ENCODE results near the gene THBS4. TPM values are rescaled to one million over a fixed set of nuclear protein-coding genes. Genes with fewer than 3 reads are reported as not detected.

Gene THBS4
- total RNA-seq, result 10 to 100 TPM; 58.2 to 80.2 TPM
- long read RNA-seq, donor 1, transcript THBS4-201 (22 exons, 3,222 nt), result major isoform, 25 of 45 reads
- long read RNA-seq, donor 1, partial matches to known transcripts, result 18 of 45 reads
- long read RNA-seq, donor 1, other reads (novel, unspliced or antisense), result 2 of 45 reads
- long read RNA-seq, donor 2, partial matches to known transcripts, result 13 of 18 reads
- long read RNA-seq, donor 2, other reads (novel, unspliced or antisense), result 2 of 18 reads

DNA sequence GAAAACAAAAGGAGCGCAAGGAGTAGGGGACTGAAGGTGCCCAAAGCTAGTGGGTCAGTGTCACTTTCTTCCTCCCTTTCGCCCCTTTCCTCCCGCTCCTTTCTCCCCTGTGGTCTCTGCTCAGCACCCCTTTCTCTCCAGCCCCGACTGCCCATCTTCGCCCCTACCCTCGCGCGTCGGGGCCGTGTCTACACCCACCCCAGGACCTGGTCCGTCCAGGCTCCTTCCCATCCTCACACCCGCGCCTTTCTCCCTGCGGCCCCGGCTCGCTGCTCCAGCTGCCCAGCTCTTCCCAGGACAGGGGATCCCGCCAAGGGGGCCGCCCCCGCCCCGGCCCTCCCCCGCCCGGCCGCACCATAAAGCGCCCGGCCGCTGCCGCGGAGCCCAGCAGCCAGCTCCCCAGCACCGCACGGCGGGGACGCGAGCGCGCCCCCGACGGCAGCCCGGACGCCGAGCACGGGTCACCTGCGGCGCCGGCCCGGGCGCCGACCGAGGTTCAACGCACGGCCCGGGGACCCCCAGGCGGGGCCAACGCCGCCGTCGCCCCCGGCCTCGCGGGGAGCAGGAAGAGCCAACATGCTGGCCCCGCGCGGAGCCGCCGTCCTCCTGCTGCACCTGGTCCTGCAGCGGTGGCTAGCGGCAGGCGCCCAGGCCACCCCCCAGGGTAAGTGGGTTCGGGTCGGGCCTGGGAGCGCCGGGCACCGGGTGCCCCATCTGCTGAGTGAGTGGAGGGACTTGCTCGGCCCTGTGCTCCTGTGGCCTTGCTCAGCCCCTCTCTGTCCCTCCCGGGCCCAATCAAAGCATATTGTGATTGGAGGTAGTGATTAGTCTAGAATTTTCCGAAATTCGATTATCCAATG lies at the start of gene THBS4:
TSS of gene THBS4 (plus strand) at position 387 of the 860 bp plus-strand sequence. CDS start at position 577, 190 bp downstream.
- intact Hi-C loops (cut with DNase I), result loop anchor here in 1 of 2 donors (5.0 kb wide), 1 partner anchor 927 kb away; the partner anchor contains the start of gene RASGRF2
- DNase-seq (ENCODE audit: low spot score), result no peak

DNA sequence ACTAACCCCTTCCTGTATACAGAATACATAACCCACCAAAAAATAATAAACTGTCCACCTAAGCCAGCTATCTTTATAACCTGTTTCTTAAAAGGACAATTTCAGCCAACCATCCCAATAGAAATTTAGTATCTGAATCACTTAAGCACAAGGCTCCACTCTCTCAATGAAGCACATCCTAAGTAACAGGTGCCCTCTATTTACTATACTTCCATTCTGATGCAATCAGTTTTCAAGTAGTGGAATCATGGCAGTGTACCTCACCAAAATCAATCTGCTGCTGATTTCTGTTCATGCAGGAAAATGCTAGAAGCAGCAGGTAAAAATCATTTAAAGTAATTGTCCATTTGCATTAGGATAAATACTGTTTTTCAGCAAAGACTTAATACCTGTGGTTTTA lies 48.9 kb upstream of the THBS4 start:
- no peak for DNase-seq (ENCODE audit: low spot score)
- intact Hi-C loops (cut with DNase I), result no loop called here

DNA sequence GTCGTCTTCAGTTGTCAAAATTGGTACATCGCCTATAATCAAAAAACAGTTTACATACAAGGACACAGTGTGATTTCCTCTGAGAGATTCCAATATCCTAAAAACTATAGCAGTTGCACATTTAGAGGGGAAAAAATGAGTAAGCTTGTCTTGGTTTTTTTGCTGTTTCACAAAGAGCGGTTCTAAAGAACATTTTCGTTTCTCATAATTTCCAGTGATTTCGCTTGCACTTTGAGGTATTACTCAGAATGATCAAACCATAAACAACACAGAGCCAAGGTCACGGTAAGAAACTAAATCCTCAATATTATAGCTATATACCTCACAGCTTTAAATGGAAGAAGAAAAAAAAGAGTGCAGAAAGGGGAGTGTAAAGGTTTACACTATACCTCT lies 44.9 kb upstream of the THBS4 start:
- intact Hi-C loops (cut with DNase I), result no loop called here
- no peak for DNase-seq (ENCODE audit: low spot score)

DNA sequence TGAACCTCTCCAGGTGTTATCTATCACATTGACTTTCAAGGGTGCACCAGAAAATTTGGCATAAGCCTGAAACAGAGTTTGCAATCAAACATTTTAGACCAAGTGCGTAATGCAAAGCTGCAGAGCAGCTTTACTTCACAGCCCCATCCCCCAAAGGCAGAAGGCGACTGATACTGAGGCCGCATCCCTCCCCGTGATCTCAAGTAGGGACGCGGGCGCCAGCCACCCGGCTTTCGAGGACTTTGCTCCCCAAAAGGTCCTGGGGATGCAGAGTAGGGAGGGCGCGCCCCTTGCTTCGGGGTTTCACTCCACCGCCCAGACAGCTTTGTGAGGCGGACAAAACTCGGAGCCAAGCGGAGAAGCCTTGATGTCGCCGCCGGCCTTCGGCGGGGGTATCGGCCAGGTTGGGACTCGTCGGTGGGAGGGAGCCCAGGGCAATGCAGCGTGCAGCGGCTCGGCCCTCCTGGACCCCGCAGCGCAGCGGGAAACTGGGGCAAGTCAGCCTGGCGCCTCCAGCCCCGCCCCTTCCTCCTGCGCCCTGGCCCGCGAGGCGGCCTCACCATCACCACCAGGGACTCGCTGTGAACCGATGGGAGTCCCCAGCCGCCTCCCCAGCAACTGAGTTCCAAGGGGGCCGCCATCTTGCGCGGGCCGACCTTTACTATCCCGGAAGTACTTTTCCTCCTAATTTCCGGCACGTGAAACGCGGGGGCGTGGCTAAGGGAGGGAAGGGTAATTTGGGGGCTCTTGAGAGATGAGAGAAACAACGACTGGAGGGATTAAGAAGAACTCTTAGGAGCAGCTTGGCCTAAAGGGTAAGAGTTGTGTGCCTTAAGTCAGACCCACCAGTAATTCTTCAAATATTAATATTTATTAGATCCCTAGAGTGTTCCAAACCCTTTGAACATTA lies 44.3 kb upstream of the THBS4 start, which contains the start of gene MTX3:
TSS of gene MTX3 (minus strand) at position 665 of the 910 bp plus-strand sequence. CDS start at position 641, 24 bp downstream.
- peak; percentile 96 for DNase-seq (ENCODE audit: low spot score)
- intact Hi-C loops (cut with DNase I), result no loop called here

DNA sequence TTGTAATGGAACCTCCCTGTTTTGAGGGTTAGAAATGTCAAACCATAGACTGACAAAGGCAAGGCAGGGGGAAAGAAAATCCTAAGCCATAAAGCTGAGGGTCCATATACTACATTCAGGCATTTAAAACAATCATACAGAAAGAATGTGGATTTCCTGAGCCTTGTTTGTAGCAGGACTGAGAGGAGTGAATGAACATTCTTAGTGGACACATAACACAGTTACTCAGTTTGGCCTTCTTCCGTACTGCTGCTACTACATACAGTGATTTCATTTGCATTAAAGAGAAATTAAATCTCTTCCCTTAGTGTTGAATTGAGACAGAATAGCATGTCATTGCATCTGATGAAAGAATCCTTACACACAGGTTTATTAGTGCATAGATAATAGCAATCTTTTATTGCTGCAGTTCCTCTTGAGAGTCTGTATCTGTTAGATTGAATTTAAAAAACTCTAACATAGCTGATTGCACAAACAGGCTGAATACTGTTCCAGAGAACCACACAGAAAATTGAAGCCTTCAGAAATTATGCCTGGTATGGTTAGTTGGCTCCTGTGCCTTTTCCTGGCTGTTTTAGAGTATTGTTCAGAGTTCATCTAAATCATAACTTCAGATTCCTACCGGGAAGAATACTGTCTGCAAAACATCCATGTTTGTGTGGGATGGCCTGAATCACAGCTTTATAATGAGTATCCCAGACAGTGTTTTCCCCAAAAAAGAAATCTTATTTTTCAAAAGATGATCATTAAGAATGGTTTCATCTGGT lies 42.1 kb upstream of the THBS4 start:
- no peak for DNase-seq (ENCODE audit: low spot score)
- intact Hi-C loops (cut with DNase I), result no loop called here

DNA sequence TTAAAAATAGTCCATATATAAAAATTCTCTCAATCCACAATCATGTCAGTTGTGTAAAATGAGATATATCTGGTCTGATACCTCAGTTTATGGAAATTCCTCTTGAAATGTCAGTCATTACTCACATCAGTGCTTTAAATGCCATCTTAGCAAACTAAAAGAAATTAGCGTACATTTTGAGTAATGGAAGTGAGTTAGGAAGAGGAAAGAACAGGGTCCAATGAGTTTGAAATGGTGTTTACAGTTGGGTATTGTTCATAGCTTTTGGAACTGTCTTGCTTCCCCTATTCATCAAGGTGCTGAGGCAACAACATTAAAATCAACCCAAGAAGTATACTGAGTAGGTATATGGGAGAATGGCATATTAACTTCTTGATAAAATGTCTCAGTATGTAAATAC lies 35.4 kb upstream of the THBS4 start:
- no peak for DNase-seq (ENCODE audit: low spot score)
- intact Hi-C loops (cut with DNase I), result loop anchor here in 1 of 2 donors (2.0 kb wide), 1 partner anchor 49 kb away; no protein-coding TSS in a partner anchor

DNA sequence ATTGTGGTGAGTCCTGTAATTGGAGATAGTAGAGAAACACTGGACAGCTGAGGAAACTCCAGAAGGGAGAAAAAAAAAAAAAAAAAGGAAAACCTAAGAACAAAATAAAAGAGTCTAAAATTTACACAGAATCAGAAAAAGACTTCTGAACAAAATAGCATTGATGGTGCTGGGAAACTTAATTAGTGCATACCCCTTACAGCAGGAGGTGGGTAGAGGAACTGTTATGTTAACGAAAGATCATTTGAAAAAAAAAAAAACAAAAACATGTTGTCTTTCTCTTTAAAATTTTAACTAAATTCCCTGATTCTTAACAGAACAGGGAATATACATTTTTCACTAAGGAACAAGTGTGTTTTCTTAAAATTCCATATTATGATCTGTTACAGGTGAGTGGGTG lies 32.5 kb upstream of the THBS4 start:
- DNase-seq (ENCODE audit: low spot score), result no peak
- intact Hi-C loops (cut with DNase I), result no loop called here

DNA sequence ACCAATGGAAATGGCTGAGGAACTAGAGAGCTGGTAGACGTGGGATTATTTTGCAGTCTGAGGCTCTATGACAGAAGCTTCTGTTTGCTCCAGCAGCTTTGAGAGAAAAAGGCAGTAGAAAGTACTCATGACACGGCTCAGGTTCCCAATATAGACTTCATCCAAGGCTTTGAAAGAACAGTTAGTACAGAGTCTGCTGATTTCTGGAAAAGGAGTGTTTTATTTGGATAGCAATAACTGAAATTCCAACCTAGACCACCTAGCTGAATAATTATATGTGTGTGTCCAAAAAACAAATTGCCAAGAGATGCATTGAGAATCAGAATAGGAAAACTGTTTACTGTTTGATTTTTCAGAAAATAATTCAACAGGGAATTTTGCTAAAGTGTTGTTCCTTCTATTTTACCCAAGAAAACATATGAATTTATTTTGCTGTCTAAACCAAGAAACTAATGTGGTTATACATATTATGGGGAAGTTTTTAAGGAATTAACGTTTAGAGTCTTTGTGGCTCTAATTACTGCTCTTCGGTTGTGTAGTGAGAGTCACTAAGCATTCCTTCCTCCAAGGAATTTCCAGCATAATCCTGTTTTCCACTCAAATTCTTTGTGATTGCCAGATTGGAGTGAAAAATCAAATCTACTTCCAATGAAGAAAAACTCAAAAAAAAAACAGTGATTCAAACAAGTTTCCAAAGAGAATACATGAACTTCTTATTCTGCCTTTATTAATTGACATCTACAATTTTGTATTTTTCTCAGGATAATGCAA lies 26.0 kb upstream of the THBS4 start:
- no peak for DNase-seq (ENCODE audit: low spot score)
- intact Hi-C loops (cut with DNase I), result no loop called here

DNA sequence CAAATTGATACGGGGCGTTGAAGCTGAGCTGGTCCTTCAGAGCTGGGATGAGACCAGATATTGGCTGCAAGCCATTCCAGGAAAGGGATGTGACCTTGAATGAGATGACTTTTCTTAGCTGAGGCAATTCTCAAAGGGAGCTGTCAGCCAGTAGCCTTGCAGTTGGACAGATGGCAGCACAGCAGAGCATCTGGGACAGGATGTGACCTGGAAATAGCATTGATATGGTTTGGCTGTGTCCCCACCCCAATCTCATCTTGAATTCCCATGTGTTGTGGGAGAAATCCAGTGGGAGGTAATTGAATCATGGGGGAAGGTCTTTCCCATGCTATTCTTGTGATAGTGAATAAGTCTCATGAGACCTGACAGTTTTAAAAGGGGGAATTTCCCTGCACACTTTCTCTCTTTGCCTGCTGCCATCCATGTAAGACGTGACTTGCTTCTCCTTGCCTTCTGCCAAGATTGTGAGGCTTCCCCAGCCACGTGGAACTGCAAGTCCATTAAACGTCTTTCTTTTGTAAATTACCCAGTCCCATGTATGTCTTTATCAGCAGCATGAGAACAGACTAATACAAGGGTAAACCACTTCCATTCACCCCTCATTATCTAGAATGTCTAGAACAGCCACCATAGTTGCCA lies 24.3 kb upstream of the THBS4 start:
- intact Hi-C loops (cut with DNase I), result no loop called here

DNA sequence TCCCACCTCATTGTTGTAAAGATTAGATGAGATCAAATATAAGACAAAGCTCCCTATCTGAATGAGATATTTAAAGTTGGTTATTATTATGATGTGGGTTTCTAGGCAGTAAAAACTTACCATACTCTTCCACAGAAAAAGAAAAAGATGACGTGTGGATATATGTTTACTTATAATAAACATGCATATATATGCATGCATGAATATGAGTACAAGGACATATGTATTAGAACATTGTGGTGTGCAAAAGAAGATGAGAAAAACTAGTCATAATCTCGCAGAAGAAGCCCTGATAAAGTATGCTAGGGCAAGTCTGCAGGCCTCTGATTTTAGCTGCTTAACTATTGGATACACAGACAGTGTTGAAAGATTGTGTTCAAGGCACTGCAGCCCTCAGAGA lies 10.1 kb upstream of the THBS4 start:
- DNase-seq (ENCODE audit: low spot score), result no peak
- intact Hi-C loops (cut with DNase I), result no loop called here

More for the DNA sequence above, 24.3 kb upstream of the THBS4 start:
- no peak for DNase-seq (ENCODE audit: low spot score)

DNA sequence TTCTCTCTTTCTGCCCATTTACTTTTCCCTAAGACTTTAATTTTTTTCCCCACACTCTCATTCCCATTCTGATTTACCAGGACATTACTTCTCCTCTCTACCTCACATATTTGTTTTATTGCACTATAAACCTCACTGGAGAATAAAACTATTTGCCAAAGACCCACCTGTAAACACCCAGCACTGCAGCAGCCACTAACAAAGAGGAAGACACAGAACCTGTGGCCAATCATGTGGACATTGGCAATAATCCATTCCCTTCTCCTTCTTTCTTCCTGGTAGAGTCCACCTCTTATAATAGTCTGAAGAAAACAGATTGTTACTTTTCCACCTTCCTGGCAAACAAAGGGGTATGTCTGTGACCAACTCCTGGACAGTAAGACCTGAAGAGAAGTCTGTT lies 8.3 kb upstream of the THBS4 start:
- intact Hi-C loops (cut with DNase I), result no loop called here
- no peak for DNase-seq (ENCODE audit: low spot score)

DNA sequence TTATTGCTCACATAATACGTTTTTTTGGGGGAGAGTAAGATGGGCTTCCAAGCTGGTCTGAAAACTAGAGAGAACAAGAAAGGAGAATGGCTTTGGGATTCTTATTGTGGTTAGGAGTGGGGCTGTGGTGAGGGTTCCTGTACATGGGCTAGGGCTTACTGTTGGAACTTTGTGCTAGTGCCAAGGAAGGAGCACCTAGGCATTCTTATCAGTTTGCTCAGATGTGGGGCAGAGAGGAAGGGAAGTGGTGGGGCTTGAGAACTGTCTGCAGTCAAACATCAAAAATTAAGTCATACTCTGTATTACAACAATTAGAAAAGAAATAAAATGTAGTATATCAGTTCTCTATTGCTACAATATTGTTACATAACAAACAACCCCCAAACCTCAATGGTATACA lies 4.0 kb upstream of the THBS4 start:
- intact Hi-C loops (cut with DNase I), result no loop called here
- DNase-seq (ENCODE audit: low spot score), result no peak

DNA sequence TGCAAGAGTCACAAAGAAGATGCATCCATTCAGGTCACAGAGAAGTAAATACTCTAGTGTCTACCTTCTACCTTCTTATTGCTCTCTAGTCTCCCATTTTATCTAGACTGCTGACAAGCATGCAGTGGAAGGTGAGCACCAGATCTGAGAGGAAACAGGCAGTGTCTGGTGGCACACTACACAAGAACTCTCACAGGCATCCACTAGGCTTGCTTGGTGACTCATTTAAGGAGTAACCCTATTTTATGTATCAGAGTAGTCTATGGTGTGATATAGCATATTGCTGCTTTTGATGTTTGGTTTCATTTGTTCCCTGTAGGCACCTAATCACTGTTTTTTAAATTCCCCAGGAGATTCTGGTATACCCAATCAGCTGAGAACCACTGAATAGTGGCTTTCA lies 1.6 kb upstream of the THBS4 start:
- DNase-seq (ENCODE audit: low spot score), result no peak

DNA sequence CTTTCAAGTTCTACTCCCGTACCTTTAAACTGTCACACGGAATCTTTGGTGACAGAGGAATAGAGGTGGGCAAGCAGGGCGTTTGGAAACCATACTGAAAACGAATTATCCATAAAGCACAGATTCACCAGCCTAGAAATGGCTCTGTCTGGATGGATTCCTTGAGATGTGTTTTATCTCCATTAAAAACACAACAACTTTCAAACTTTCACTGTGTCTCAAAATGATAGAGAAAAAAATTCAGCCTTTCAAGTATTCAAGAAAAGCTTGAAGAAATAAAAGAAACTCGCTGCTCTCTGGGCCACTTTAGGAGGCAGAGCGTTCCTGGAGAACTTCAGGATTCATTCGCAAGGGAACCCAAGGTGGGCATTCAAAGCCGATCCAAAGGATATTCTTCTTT lies 589 bp upstream of the THBS4 start:
- intact Hi-C loops (cut with DNase I), result no loop called here
- DNase-seq (ENCODE audit: low spot score), result no peak

More for the DNA sequence above, 1.6 kb upstream of the THBS4 start:
- intact Hi-C loops (cut with DNase I), result no loop called here

DNA sequence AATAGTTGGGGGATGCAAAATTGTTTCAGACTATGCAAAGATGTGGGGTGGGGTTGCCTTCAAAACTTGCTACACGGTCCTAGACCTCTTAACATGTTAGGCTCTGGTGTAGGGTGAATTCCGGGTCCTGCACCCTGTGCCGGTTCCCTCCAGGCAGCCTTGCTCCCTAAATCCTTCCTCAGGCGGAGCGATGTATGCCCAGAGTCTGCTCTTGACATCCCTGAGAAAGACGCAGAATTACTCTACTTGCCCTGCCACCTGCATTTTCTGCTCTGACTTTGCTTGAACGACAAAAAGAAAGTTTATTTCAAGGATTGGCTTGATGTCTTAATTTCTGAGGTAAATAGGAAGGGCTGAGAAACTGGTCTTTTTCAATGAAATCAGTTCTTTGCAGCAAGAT lies 691 bp downstream of the THBS4 start:
- intact Hi-C loops (cut with DNase I), result loop anchor here in 1 of 2 donors (5.0 kb wide), 1 partner anchor 926 kb away; the partner anchor contains the start of gene RASGRF2
- DNase-seq (ENCODE audit: low spot score), result no peak

DNA sequence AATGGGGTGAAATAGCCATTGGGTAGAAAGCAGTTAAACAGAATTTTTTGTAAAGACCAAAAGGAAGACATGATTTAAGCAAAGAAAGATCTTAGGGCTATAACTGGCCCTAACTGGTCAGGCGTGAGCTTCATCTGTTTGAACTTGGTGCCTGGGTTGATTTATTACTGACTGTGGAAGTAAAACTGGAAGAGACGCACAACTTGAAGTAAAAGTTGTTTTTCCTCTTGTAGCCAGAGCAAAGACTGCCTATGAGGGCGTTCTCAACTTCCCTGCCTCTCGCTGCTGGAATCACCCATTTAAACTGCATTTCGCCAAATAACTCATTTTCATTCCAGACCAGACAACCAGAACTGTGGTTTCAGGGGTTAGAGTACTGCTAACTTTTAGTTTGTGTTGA lies 1.5 kb downstream of the THBS4 start:
- intact Hi-C loops (cut with DNase I), result loop anchor here in 1 of 2 donors (5.0 kb wide), 1 partner anchor 926 kb away; the partner anchor contains the start of gene RASGRF2
- DNase-seq (ENCODE audit: low spot score), result no peak

DNA sequence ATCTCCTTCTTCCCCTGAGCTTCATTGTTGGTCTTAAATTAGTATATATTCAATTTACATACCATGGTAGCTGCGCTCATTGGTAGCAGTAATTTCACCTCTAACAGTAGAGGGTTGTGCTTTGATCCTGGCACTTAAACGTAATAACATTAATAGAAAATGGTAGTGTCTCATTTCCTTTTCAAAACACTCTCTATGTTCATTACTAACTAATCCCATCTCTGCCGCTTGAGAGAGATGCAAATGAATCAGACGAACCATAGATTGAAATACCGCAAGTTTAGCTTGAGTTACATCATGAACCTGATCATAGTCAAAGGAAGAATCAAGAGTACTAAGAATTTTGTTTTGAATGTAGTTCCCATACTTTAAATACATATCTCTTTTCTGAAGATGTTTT lies 2.2 kb downstream of the THBS4 start:
- intact Hi-C loops (cut with DNase I), result loop anchor here in 1 of 2 donors (5.0 kb wide), 1 partner anchor 925 kb away; the partner anchor contains the start of gene RASGRF2
- DNase-seq (ENCODE audit: low spot score), result no peak

All from posterior vena cava (tissue), 2 donors.